HG02798 (cell line): Measurements from ENCODE around the gene LYPD6B.
"Not testable (repeated sequence)": the region's sequence is repeated elsewhere in the genome, so short reads cannot be mapped to it uniquely, and the experiment has no call there.

Experiments
- ATAC-seq: cut with Tn5 transposase; IDR thresholded peaks from one replicate; pipeline ENCODE4 v1.9.1; 2021; ENCODE audit warnings: mild to moderate bottlenecking; ENCODE audit not compliant: unreplicated experiment, poor library complexity

LYPD6B gene

GRCh38 chr2:149246186-149246585, 207.7 kb downstream of the LYPD6B start:
- ATAC-seq, result no peak

GRCh38 chr2:149251436-149251835, 212.9 kb downstream of the LYPD6B start:
- not testable (repeated sequence) for ATAC-seq

- ATAC-seq, result not testable (repeated sequence)
Measured at GRCh38 chr2:149256877-149257276, 218.4 kb downstream of the LYPD6B start.

- ATAC-seq, result no peak
Measured at GRCh38 chr2:149258531-149258930, 220.0 kb downstream of the LYPD6B start.

GRCh38 chr2:149259136-149259535, 220.6 kb downstream of the LYPD6B start:
- no peak for ATAC-seq

GRCh38 chr2:149261692-149262091, 223.2 kb downstream of the LYPD6B start:
- peak; percentile 89 for ATAC-seq
